GM08714 (cell line): Measurements from ENCODE around the gene SH3PXD2A.

ENCODE experiments used
- H3K4me3 ChIP-seq: fragments of 200-500 bp; sonication (Bioruptor generic); 2 replicates; pipeline ENCODE4 v1.5.1; 2014; ENCODE audit warnings: mild to moderate bottlenecking, low read length, inconsistent platforms
- ZNF274 ChIP-seq: IDR thresholded peaks from 2 replicates; pipeline ENCODE4 v1.6.1; 2012; ENCODE audit warnings: mild to moderate bottlenecking, low read depth, low read length

The SH3PXD2A gene

GRCh38 chr10:103653581-103654037, 201.8 kb downstream of the SH3PXD2A start:
- no peak for TF ChIP-seq ZNF274
- H3K4me3 ChIP-seq: no peak overlapping the region

- TF ChIP-seq ZNF274: no peak
These were observed 202.6 kb downstream of the SH3PXD2A start for GRCh38 chr10:103652599-103653281.

DNA sequence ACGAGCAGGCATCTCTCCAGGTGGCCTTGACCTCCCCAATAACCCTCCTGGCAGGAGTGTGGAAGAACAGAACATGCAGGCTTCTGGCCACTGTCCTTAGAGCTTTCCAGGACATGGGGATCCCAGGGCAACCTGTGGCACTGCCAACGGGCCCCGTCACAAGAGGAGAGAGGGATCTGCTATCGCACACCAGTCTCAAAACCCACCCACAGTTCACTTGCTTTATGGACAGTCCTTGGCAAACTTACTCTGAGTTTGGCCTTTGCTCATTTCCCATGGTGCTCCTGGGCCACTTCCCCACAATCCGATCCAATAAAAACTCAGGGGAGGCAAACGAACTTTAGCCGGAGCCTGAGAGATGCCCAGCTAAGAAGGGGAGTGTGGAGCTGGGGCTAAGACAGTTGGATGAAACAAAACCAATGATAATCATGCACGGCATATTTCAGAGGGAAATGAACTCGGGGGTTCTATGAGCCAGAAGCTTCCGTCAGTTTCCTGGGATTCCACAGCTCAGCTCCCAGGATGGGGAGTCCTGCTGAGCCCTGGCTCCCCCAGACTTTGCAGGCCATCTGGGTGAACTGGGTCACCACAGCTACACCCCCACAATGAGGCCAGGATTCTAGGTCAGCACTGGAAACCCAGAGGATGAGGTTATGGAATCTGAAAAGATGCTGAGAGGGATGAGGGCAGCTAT, 203.4 kb downstream of the SH3PXD2A start:
- H3K4me3 ChIP-seq: no peak overlapping the region
- TF ChIP-seq ZNF274: no peak

More at GRCh38 chr10:103652599-103653281, 202.6 kb downstream of the SH3PXD2A start:
- no peak overlapping the region for H3K4me3 ChIP-seq

- no peak for TF ChIP-seq ZNF274
- H3K4me3 ChIP-seq: no peak overlapping the region
These were observed 204.0 kb downstream of the SH3PXD2A start for GRCh38 chr10:103651333-103651732.

DNA sequence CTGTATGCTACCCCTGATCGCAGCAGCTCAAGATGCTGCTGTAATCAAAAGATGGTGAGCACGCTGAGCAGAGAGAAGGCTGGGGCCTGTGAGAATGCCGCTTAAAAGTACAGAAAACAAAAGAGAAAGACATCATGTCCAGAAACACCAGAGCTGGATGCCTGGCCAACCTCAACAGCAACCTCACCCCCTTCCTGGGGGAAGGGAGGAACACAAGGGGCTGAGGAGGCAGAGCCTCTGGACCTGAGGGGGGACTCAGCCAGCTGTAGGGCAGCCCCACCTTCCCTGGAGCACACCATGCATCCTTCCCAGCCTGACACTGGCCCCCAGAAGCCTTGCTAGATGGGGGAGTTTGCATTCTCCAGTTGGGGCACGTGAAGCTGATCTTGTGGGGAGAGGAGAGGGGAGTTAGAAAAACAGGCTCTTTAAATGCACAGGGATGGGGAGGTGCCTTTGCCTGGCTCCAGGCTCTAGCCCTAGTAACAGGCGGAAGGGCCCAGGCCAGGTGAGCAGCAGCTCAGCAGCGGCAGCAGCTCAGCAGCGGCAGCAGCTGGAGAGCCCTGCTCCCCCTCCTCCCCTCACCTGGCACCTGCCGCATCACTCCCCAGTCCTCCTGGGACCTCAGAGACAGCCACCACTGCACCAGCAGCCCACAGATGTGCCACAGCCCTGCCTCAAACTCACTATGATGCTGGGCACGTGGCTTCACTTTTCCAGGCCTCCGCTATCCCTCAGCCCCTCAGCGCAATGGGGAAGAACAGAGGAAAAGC, 205.5 kb downstream of the SH3PXD2A start:
- TF ChIP-seq ZNF274: no peak
- H3K4me3 ChIP-seq: no peak overlapping the region

GRCh38 chr10:103648636-103649532, 206.5 kb downstream of the SH3PXD2A start:
- no peak overlapping the region for H3K4me3 ChIP-seq
- no peak for TF ChIP-seq ZNF274

GRCh38 chr10:103648251-103648635, 207.1 kb downstream of the SH3PXD2A start:
- no peak overlapping the region for H3K4me3 ChIP-seq
- no peak for TF ChIP-seq ZNF274

DNA sequence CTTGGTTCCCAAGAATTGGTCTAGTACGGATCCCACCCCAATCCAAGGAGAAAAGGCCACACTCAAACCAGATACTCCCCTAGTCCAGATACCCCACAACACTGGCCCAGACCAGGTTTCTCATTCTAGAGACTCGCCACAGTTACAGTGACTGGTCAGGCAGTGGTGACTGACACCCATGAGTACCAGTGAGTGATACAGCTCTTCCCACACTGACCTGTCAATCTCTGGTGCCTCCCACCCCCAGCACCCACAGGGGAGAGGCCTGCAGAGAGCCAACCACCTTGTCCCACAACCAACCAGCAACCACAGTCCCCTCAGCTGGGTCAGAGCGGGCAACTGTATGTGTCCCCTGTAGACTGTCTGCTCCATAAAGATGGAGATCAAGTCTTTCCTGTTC, 209.1 kb downstream of the SH3PXD2A start:
- TF ChIP-seq ZNF274: no peak
- no peak overlapping the region for H3K4me3 ChIP-seq

- TF ChIP-seq ZNF274: no peak
- H3K4me3 ChIP-seq: no peak overlapping the region
These were observed 210.0 kb downstream of the SH3PXD2A start for GRCh38 chr10:103645141-103646054.

DNA sequence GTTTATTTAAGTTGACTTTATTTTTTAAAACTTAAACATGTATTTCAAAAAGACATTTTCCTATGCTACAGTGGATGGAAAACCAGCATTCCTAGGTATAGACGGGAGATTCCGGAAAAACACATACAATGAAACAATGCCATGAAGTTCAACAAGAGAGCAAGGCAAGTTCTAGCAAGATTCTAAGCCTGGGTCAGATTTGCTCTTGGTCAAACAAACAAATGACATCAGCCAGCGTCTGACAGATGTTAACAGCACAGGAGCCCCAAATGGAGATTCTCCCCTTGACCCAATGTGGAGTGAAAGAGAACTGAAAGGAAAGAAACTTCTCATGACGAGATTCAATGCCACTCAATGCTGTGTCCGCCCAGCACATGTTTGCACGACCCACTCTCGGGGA, 212.0 kb downstream of the SH3PXD2A start:
- TF ChIP-seq ZNF274: no peak
- H3K4me3 ChIP-seq: no peak overlapping the region

DNA sequence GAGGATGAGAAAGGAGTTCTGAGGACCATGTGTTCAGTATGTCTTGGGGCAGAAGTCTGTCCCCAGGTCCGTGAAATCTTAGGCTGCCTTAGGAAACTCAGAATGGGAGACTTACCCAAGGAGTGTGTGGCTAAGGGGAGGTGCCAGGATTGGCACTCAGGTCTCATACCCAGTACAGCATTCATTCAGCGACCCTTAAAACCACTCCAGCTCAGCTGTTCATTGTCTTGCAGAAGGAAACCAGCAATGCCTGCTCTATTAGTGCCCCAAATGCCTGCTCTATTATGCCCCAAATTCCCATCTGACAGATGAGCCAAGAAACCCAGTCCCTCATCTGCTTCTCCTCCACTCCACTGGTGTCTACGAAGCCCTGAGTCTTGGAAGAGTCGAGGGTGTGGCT, 214.1 kb downstream of the SH3PXD2A start:
- TF ChIP-seq ZNF274: no peak
- H3K4me3 ChIP-seq: no peak overlapping the region

DNA sequence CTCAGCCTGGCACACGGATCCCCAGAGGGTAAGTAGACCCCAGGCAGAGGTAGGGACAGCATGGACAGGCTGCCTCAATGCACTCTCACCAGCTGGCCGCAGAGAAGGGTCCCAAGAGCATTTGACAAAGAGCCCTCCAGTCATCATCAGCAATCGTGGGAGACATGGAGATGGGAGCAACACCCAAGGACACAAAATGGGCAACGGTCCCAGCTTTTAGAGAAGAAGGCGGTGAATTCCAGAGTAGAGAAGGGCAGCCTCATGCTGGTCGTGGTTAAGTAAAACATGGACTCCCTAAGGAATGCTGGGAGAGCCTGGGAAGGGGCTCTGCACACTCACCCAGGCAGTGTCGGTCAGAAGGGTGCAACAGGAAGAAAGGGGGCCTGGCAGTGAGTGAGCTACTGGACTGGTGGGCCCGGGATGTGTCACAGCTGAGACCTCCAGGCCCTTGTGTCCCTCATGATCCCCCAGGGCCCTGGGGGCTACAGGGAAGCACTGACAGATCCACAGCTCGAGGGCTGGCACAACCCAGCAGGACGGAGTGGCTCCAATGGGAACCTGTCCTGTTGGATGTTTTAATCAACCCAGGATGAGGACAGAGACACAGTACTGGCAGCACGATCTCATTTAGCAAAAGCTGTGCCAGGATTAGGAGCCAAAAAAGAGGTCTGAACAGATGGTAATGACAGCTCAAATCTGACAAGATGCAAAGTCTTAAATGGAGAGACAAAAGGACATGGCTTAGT, 214.8 kb downstream of the SH3PXD2A start:
- TF ChIP-seq ZNF274: no peak
- no peak overlapping the region for H3K4me3 ChIP-seq
